ENCODE data around the gene B3GNT5. TPM values are rescaled to one million over a fixed set of nuclear protein-coding genes. Genes with fewer than 3 reads are reported as not detected.

Gene B3GNT5
- total and polyA plus RNA-seq, 9 of the 15 experiments (the other 6 are each of a cell fraction or from before 2014, with no cell fraction given), result 8.8 to 23.8 (median 14.4) TPM

DNA sequence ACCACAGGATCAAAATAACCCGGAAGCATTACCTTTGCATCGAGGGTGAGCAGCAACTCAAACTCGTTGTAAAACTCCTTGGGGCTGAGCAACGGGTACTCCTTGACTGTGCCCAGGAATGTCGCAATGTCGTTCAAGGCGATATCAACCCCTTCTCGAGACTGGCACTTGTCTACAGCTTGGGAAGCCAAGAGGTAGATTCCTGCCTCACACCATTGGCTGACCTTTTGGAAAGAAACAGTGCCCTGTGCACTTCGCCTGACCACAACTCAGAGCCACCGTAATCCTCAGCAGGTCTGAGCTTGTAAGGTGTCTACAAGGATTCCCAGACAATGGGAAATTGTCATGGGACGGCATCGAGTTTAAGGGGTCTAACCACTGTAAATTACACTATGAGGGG lies 43.9 kb downstream of the B3GNT5 start:
- ATAC-seq (no peak), DNase-seq (ENCODE audit: extremely low read depth in 1 of 4, low spot score in 3 of 4) (no peak), FAIRE-seq (no peak)
- no peak overlapping the region for H3K4me2 ChIP-seq (ENCODE audit: insufficient read depth, low read length)
- H3K79me2 ChIP-seq (ENCODE audit: control insufficient read depth, insufficient read depth, low read length), result no peaks in the 10 kb centered on the region
- H3K36me3 ChIP-seq (ENCODE audit: control insufficient read depth, insufficient read depth, low read length), result peaks cover 17% of the 10 kb centered on the region; the same call in 2 of the 3 replicates
- H3K27ac ChIP-seq (ENCODE audit: extremely low read depth, low read depth, low read length), result no peak overlapping the region
- H4K20me1 ChIP-seq (replicated peaks; ENCODE audit: control insufficient read depth, insufficient read depth, low read length), result no peaks in the 10 kb centered on the region
- in situ Hi-C loops (cut with MboI), result no loop called here
- no peaks in the 10 kb centered on the region for H3K9me3 ChIP-seq (replicated peaks; ENCODE audit: control insufficient read depth, insufficient read depth, low read depth, low read length)
- no peak overlapping the region for H2AFZ ChIP-seq (ENCODE audit: low read depth, low read length)
- no peak overlapping the region for H3K9ac ChIP-seq (ENCODE audit: insufficient read depth in 1 of 2, low read depth in 2 of 2, low read length in 2 of 2)
- peak; percentile 44 for TF ChIP-seq CEBPB (tag; IDR thresholded peaks at IDR 0.05)
- no peak for TF ChIP-seq ZBTB8A (IDR thresholded peaks at IDR 0.05; ENCODE audit: partially characterized antibody)
- no peak overlapping the region for H3K4me3 ChIP-seq
- no TSS peak for BruUV-seq (replicated peaks)
- CTCF ChIA-PET (ENCODE audit: low intra/inter-chr PET ratio), result no interaction called here
- WGBS (ENCODE audit: insufficient coverage, low coverage, missing lambda C conversion rate), result 85% methylated on average over 12 of the region's 12 CpGs
- no peaks in the 10 kb centered on the region for H3K9me1 ChIP-seq (ENCODE audit: control insufficient read depth, insufficient read depth, low read length)
- intact Hi-C loops (cut with micrococcal nuclease), result no loop called here
- peaks cover 6 to 8% of the 10 kb centered on the region in 2 experiments; a peak in 2 of 5 replicates for H3K4me1 ChIP-seq (replicated peaks in 1 of 2; ENCODE audit: control insufficient read depth in 2 of 2, insufficient read depth in 2 of 2, low read length in 2 of 2)
- H3K27me3 ChIP-seq (ENCODE audit: control insufficient read depth in 2 of 2, insufficient read depth in 2 of 2, low read length in 2 of 2), result no peaks in the 10 kb centered on the region
- POLR2A ChIA-PET, result interaction anchor here (1.0 to 2.1 kb wide), 5 partner anchors 8 to 82 kb away, joined by 3 to 7 read pairs (median 3); no protein-coding TSS in a partner anchor

GRCh38 chr3:183298701-183299153 lies 45.7 kb downstream of the B3GNT5 start:
- H3K4me2 ChIP-seq (ENCODE audit: insufficient read depth, low read length), result no peak overlapping the region
- 33% methylated on average over 5 of the region's 5 CpGs for WGBS (ENCODE audit: insufficient coverage, low coverage, missing lambda C conversion rate)
- in situ Hi-C loops (cut with MboI), result no loop called here
- H3K9me1 ChIP-seq (ENCODE audit: control insufficient read depth, insufficient read depth, low read length), result no peaks in the 10 kb centered on the region
- H3K4me3 ChIP-seq, result no peak overlapping the region
- ChIA-PET POLR2A (interaction anchor here (0.6 to 2.0 kb wide), 5 partner anchors 9 to 971 kb away, joined by 3 to 15 read pairs (median 3); no protein-coding TSS in a partner anchor), CTCF (ENCODE audit: low intra/inter-chr PET ratio) (no interaction called here)
- H3K79me2 ChIP-seq (ENCODE audit: control insufficient read depth, insufficient read depth, low read length), result no peaks in the 10 kb centered on the region
- no peaks in the 10 kb centered on the region for H3K9me3 ChIP-seq (replicated peaks; ENCODE audit: control insufficient read depth, insufficient read depth, low read depth, low read length)
- H3K9ac ChIP-seq (ENCODE audit: insufficient read depth in 1 of 2, low read depth in 2 of 2, low read length in 2 of 2), result peak overlapping the region in 1 of 2 experiments; percentile 83; a peak in 2 of 4 replicates
- no peaks in the 10 kb centered on the region for H4K20me1 ChIP-seq (replicated peaks; ENCODE audit: control insufficient read depth, insufficient read depth, low read length)
- H3K36me3 ChIP-seq (ENCODE audit: control insufficient read depth, insufficient read depth, low read length), result peaks cover 17% of the 10 kb centered on the region; the same call in 2 of the 3 replicates
- H3K4me1 ChIP-seq (replicated peaks in 1 of 2; ENCODE audit: control insufficient read depth in 2 of 2, insufficient read depth in 2 of 2, low read length in 2 of 2), result peaks cover 6 to 8% of the 10 kb centered on the region in 2 experiments; a peak in 2 of 5 replicates
- ATAC-seq (peak; percentile 75), DNase-seq (ENCODE audit: extremely low read depth in 1 of 4, low spot score in 3 of 4) (peak; percentile 43 to 61 (median 59)), FAIRE-seq (peak; percentile 42)
- no peaks in the 10 kb centered on the region for H3K27me3 ChIP-seq (ENCODE audit: control insufficient read depth in 2 of 2, insufficient read depth in 2 of 2, low read length in 2 of 2)
- H2AFZ ChIP-seq (ENCODE audit: low read depth, low read length), result peak overlapping the region; percentile 63; the same call in 1 of the 2 replicates
- intact Hi-C loops (cut with micrococcal nuclease), result no loop called here
- BruUV-seq (replicated peaks), result no TSS peak
- no peak overlapping the region for H3K27ac ChIP-seq (ENCODE audit: extremely low read depth, low read depth, low read length)
- TF ChIP-seq PPARD (CRISPR knock-in tag; IDR thresholded peaks at IDR 0.05) (no peak), SUPT5H (IDR thresholded peaks at IDR 0.05) (no peak), NCOA2 (IDR thresholded peaks at IDR 0.05; ENCODE audit: partially characterized antibody in 2 of 2) (no peak), ESRRA (IDR thresholded peaks at IDR 0.05; ENCODE audit: borderline replicate concordance, low read depth) (0 out of 2 replicates have a peak, but pooled peaks have one; percentile 56), DIDO1 (tag; IDR thresholded peaks at IDR 0.05; ENCODE audit: low read depth) (no peak), FOXK2 (conservative IDR thresholded peaks at IDR 0.05 in 1 of 2, IDR thresholded peaks at IDR 0.05 in 1 of 2; ENCODE audit: low read depth in 2 of 2) (no peak), NR3C1 (CRISPR knock-in tag; IDR thresholded peaks at IDR 0.05) (no peak), ZNF766 (CRISPR knock-in tag; conservative IDR thresholded peaks at IDR 0.05) (0 out of 2 replicates have a peak, but pooled peaks have one; percentile 30), BHLHE40 (IDR thresholded peaks at IDR 0.05; ENCODE audit: low read length) (no peak), L3MBTL2 (IDR thresholded peaks at IDR 0.05) (peak; percentile 70), TARDBP (IDR thresholded peaks at IDR 0.05) (no peak)
- TF ChIP-seq, protein P1, sequence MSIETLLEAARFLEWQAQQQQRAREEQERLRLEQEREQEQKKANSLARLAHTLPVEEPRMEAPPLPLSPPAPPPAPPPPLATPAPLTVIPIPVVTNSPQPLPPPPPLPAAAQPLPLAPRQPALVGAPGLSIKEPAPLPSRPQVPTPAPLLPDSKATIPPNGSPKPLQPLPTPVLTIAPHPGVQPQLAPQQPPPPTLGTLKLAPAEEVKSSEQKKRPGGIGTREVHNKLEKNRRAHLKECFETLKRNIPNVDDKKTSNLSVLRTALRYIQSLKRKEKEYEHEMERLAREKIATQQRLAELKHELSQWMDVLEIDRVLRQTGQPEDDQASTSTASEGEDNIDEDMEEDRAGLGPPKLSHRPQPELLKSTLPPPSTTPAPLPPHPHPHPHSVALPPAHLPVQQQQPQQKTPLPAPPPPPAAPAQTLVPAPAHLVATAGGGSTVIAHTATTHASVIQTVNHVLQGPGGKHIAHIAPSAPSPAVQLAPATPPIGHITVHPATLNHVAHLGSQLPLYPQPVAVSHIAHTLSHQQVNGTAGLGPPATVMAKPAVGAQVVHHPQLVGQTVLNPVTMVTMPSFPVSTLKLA (conservative IDR thresholded peaks at IDR 0.05), result peak in 1 of 2 experiments; percentile 58; a peak in 1 of 4 replicates
